Measurements from ENCODE around the gene GPR148.

GPR148 gene

GRCh38 chr2:130756053-130756873 is 27.4 kb downstream of the GPR148 start:
- DNase-seq: no peak
- Histone ChIP-seq H3K4me3 (no peak overlapping the region), H3K36me3 (no peaks in the 10 kb centered on the region), H3K27me3 (peaks cover 0 to 57% of the 10 kb centered on the region in 2 donors), H3K9me3 (no peaks in the 10 kb centered on the region), H3K27ac (no peak overlapping the region), H3K4me1 (peaks cover 0 to 13% (median 3%) of the 10 kb centered on the region in 4 donors)
- TF ChIP-seq, protein P1, sequence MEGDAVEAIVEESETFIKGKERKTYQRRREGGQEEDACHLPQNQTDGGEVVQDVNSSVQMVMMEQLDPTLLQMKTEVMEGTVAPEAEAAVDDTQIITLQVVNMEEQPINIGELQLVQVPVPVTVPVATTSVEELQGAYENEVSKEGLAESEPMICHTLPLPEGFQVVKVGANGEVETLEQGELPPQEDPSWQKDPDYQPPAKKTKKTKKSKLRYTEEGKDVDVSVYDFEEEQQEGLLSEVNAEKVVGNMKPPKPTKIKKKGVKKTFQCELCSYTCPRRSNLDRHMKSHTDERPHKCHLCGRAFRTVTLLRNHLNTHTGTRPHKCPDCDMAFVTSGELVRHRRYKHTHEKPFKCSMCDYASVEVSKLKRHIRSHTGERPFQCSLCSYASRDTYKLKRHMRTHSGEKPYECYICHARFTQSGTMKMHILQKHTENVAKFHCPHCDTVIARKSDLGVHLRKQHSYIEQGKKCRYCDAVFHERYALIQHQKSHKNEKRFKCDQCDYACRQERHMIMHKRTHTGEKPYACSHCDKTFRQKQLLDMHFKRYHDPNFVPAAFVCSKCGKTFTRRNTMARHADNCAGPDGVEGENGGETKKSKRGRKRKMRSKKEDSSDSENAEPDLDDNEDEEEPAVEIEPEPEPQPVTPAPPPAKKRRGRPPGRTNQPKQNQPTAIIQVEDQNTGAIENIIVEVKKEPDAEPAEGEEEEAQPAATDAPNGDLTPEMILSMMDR (IDR thresholded peaks at IDR 0.05): no peak
- intact Hi-C loops (cut with DNase I; ENCODE audit: low total_unique reads): no loop called here

DNA sequence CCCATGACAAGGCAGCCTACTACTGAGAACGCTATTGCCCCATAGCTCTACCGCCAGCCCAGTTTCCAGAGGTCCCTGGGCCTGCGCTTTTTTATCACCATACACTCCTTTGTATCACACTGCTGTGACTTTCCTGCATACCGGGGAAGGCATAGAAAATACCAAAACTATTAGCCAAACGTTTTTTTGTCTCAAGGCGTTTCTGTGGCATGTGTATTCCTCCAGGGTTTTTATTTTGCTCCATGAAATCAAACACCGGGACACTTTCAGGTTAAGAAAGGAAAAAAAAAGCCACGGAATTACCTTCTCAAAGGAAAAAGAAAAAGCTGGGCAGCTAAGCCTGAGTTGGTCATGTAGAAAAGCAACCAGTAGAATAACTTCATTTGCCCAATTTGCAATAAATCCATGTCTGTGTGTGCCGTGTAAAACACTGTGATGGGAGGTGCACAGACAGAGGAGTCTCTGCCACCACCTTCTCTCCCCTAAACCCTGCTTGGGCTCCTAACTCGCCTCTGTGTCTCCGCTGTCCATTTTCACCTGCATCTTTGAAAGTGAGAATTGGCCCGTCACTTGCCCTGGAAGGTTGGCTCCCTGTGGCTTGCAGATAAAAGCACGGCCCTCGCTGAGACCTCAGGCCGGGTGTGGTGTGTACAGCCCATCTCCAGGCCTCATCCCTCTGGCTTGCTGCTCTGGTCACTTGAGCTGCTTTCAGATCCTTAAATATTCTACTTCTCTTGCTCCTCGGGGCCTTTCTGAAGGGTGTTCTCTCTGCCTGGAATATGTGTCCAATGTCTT is 28.2 kb downstream of the GPR148 start:
- H3K4me3 ChIP-seq: no peak overlapping the region
- no peaks in the 10 kb centered on the region for H3K36me3 ChIP-seq
- peaks cover 0 to 60% of the 10 kb centered on the region in 2 donors for H3K27me3 ChIP-seq
- H3K4me1 ChIP-seq: peaks cover 0 to 13% (median 3%) of the 10 kb centered on the region in 4 donors
- H3K9me3 ChIP-seq: no peaks in the 10 kb centered on the region
- no peak overlapping the region for H3K27ac ChIP-seq
- DNase-seq: no peak
- TF ChIP-seq, protein P1 (IDR thresholded peaks at IDR 0.05): no peak
- intact Hi-C loops (cut with DNase I; ENCODE audit: low total_unique reads): no loop called here

- intact Hi-C loops (cut with DNase I; ENCODE audit: low total_unique reads): no loop called here
- H3K27ac ChIP-seq: no peak overlapping the region
- no peaks in the 10 kb centered on the region for H3K36me3 ChIP-seq
- peaks cover 0 to 13% (median 3%) of the 10 kb centered on the region in 4 donors for H3K4me1 ChIP-seq
- no peak overlapping the region for H3K4me3 ChIP-seq
- DNase-seq: no peak
- TF ChIP-seq, protein P1 (IDR thresholded peaks at IDR 0.05): no peak
- peaks cover 0 to 69% of the 10 kb centered on the region in 2 donors for H3K27me3 ChIP-seq
- H3K9me3 ChIP-seq: no peaks in the 10 kb centered on the region
Measured at GRCh38 chr2:130759906-130760753, 31.3 kb downstream of the GPR148 start.

GRCh38 chr2:130760754-130761751 is 32.2 kb downstream of the GPR148 start:
- intact Hi-C loops (cut with DNase I; ENCODE audit: low total_unique reads): no loop called here
- H3K27ac ChIP-seq: no peak overlapping the region
- no peak overlapping the region for H3K4me3 ChIP-seq
- H3K9me3 ChIP-seq: no peaks in the 10 kb centered on the region
- TF ChIP-seq, protein P1 (IDR thresholded peaks at IDR 0.05): no peak
- H3K36me3 ChIP-seq: no peaks in the 10 kb centered on the region
- DNase-seq: no peak
- peaks cover 0 to 6% (median 0%) of the 10 kb centered on the region in 4 donors for H3K4me1 ChIP-seq
- peaks cover 0 to 62% of the 10 kb centered on the region in 2 donors for H3K27me3 ChIP-seq

Data from tibial artery (tissue), 4 donors.